ENCODE measurements around the gene FOXP1. TPM values are rescaled to one million over a fixed set of nuclear protein-coding genes. Genes with fewer than 3 reads are reported as not detected.

FOXP1 gene
- total RNA-seq, 1 donor from 2014 or later, result 26.1 TPM

DNA sequence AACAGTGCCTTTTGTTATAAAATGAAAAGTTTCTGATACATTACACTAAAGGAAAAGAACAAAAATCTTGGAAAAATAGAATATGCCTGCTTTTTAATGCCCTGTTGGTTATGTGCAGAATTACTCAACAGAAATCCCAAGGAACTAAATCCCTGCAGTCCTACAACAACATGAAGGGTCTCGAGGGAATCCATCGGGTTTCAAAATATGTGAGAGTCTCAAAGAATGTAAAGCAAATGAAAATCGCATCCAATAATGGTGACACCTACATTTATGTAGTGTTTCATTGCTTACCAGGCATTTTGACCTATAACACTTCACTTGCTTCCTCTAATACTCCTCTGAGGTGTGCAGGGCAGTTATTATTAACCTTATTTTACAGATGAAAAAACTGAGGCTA is 411.3 kb downstream of the FOXP1 start:
- TF ChIP-seq, protein P1, sequence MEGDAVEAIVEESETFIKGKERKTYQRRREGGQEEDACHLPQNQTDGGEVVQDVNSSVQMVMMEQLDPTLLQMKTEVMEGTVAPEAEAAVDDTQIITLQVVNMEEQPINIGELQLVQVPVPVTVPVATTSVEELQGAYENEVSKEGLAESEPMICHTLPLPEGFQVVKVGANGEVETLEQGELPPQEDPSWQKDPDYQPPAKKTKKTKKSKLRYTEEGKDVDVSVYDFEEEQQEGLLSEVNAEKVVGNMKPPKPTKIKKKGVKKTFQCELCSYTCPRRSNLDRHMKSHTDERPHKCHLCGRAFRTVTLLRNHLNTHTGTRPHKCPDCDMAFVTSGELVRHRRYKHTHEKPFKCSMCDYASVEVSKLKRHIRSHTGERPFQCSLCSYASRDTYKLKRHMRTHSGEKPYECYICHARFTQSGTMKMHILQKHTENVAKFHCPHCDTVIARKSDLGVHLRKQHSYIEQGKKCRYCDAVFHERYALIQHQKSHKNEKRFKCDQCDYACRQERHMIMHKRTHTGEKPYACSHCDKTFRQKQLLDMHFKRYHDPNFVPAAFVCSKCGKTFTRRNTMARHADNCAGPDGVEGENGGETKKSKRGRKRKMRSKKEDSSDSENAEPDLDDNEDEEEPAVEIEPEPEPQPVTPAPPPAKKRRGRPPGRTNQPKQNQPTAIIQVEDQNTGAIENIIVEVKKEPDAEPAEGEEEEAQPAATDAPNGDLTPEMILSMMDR (conservative IDR thresholded peaks at IDR 0.05; ENCODE audit: low read depth, low read length), result no peak
- no peak for DNase-seq (ENCODE audit: low read depth)
- H3K4me3 ChIP-seq (ENCODE audit: low read depth, low read length), result no peak overlapping the region

DNA sequence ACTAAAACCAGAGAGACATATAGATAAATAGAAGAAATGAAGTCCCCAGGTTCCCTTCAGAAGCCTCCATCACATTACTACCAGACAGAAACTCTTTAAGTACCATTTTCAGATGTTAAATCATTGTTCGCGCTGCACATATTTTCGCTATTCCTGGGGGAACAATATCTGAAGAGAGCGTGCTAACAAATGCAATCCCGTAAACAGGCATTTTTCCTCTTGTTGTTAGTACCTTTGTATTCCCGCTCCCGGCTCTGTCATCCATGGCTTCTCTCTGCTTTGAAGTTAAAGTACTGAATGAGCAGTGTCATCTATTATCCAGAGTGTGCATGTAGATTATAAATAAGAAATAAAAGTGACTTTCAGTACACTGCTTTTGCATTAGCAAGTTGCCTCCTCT is 412.3 kb downstream of the FOXP1 start:
- TF ChIP-seq, protein P1 (conservative IDR thresholded peaks at IDR 0.05; ENCODE audit: low read depth, low read length), result no peak
- no peak for DNase-seq (ENCODE audit: low read depth)
- no peak overlapping the region for H3K4me3 ChIP-seq (ENCODE audit: low read depth, low read length)

DNA sequence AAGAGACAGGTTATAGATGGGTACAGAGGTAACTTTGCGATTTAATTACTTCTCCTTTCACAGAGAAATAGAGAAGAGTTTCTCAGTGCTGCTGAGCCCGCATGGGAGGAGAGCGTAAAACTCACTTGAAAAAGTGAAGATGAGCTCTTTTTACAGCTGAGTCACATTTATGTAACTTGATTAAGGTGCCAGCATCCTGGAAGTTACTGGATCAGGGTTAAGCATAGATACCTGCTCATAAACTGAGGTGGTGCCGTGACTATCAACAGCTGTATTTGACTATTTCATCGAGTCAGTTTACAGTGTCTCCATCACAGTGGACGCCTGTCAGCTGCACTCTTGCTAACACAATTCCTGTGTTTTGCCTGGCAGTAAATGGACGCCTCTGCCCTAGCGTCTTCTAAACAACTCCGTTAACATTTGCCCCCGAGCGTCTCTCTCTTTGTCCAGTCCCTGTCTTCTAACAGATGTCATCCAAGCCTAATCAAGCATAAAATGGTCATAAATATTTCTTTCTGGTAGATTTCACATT is 414.6 kb downstream of the FOXP1 start:
- DNase-seq (ENCODE audit: low read depth), result no peak
- TF ChIP-seq, protein P1 (conservative IDR thresholded peaks at IDR 0.05; ENCODE audit: low read depth, low read length), result no peak
- no peak overlapping the region for H3K4me3 ChIP-seq (ENCODE audit: low read depth, low read length)

DNA sequence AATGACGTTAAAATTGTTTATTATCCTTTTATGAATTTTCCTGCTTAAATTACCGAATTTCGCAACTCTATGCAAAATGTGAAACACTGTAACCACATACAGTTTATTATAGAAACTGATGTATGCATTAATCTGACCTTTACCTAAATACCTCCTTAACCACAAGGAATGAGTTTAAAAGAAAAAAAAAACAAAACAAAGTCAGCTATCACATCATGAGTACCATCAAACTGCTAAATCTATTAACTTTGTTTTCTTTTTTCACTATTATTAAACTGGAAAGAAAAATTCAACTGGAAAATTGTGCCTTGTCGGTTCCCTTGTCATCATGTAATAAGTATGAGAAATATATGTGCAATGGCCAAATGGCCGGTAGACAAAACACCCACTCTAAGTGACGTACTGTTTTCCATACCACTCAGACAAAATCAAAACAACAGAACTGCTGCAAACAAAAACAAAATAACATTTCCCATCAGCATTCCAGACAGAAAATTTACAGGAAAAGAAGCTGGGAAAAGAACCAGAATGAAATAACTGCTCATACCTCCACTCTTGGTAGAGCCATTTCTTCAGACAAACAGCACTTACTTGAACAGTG is 415.3 kb downstream of the FOXP1 start:
- TF ChIP-seq, protein P1 (conservative IDR thresholded peaks at IDR 0.05; ENCODE audit: low read depth, low read length), result no peak
- DNase-seq (ENCODE audit: low read depth), result no peak
- no peak overlapping the region for H3K4me3 ChIP-seq (ENCODE audit: low read depth, low read length)

DNA sequence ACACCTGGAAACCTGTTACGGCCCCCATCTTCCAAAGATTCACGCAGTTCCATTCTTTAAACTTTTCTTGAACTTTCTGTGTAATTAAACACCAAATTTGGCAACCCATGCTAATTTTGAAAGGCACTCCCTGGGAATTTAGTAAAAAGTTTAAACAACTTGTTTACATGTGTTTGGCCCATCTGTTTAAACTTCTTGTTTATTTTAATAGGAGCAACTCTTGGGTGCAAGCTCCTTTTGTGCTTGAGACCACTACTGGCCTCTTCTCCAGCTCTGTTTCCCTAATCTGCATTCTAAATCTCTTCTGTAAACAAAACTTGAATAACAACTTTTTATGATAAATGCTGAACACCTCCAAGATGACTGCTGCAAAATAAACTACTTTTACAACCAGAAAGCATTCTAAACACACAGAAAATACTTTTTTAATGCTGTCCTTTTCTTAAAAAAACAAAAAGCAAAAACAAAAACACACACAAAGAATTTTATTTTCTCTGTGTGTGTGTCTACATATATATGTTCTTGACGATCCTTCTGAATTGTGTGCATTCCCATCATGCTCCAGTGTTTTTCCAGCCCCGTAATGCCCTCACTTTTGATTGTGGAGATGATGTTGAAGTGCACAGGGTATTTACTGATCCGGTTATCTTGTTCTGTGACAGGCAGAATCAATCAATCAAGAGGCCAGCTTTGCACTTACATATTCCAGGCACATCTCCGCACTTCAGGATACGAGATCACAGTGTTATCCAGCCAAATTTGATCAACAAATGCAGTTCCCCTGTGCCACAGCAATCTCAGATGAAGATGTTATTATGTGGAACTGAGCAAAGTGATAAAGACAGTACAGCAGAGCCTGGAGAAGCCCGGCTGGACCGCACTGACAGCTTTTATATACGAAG is 416.9 kb downstream of the FOXP1 start:
- no peak for DNase-seq (ENCODE audit: low read depth)
- TF ChIP-seq, protein P1 (conservative IDR thresholded peaks at IDR 0.05; ENCODE audit: low read depth, low read length), result no peak

DNA sequence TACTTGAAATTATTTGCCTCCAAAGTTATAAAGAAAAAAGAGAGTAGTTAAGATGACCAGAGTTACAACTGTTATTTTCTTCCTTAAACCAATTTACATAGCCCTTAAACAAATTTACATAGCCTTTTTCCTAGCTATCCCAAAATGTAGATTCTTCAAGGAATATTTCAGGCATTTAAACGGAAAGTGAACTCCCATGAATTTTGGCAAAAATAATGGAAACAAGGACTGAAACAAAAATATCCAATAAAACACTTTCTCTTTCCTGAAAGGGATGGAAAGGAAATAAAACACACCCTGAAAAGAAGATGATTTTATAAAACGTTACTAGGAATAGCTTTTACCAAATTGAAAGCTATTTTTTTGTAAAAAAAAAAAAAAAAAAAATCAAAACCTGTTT is 418.6 kb downstream of the FOXP1 start:
- TF ChIP-seq, protein P1 (conservative IDR thresholded peaks at IDR 0.05; ENCODE audit: low read depth, low read length), result no peak
- no peak for DNase-seq (ENCODE audit: low read depth)

More for the DNA sequence above, 416.9 kb downstream of the FOXP1 start:
- no peak overlapping the region for H3K4me3 ChIP-seq (ENCODE audit: low read depth, low read length)

More for the DNA sequence above, 418.6 kb downstream of the FOXP1 start:
- no peak overlapping the region for H3K4me3 ChIP-seq (ENCODE audit: low read depth, low read length)
